Measurements from ENCODE around the gene PDE4C. TPM values are rescaled to one million over a fixed set of nuclear protein-coding genes. Genes with fewer than 3 reads are reported as not detected.

Gene PDE4C
- total RNA-seq, 1 donor from 2014 or later = not detected

DNA sequence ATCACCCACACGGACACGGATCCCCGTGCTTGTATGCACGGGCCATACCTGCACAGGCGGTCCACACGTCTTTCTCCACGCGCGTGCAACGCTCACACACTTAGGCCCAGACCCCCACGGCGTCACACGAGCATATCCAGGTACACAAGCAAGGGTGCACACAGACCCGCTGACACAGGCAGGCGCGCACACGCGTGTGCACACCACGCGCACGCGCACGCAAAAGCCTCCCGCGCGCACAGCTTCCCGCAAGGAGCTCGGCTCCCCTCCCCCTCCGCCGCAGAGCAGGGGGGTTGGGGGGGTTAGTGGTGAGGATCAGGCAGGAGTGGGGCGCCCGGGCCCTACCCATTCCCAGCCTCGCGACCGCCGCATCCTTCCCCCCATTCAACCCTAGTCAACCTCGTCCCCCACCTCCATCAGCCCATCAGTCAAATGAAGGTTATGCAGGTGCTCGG is 22.8 kb downstream of the PDE4C start:
- intact Hi-C loops (cut with micrococcal nuclease) = no loop called here

- intact Hi-C loops (cut with micrococcal nuclease) = no loop called here
Measured at GRCh38 chr19:18202778-18203407, 23.3 kb downstream of the PDE4C start.

- intact Hi-C loops (cut with micrococcal nuclease) = no loop called here
Measured at GRCh38 chr19:18202397-18202777, 23.9 kb downstream of the PDE4C start.

DNA sequence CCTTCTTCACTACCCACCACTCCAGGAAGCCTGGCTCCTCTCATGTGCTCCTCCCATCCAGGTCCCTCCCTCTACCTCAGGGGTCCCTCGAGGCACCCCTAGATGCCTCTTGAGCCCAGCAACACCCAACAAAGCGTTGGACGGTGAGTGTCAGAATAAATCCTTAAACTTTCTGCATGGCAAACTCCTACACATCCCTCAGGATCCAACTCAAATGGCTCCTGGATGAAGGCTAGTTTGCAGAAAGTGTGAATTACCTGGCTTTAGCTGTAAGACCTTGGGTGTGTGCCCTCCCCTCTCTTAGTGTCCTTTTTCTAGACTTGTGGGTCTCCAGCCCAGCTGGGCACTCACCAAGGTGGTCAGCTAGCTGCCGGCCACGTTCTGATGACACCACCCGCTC is 27.9 kb downstream of the PDE4C start:
- intact Hi-C loops (cut with micrococcal nuclease) = no loop called here

DNA sequence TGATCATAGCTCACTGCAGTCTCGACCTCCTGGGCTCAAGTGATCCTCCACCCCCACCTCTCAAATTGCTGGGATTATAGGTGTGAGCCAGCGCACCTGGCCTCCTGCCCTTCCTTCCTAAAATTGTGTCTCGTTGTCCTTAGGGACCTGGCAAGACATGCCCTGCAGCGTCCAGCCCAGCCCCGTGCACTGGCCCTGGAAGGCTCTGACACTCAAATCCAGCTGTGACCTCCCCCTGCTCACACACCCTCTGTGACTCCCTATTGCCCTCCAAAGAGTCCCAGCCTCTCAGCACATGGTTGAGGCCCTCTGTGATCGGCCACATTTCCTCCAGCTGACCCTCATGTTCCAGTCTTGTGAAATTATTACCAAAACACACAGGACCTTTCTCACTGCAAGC is 28.3 kb downstream of the PDE4C start:
- intact Hi-C loops (cut with micrococcal nuclease) = no loop called here

- intact Hi-C loops (cut with micrococcal nuclease) = no loop called here
Measured at GRCh38 chr19:18197306-18197705, 28.9 kb downstream of the PDE4C start.

- intact Hi-C loops (cut with micrococcal nuclease) = no loop called here
Measured at GRCh38 chr19:18196511-18196845, 29.8 kb downstream of the PDE4C start.

- intact Hi-C loops (cut with micrococcal nuclease) = loop anchor here (5.0 kb wide), 2 partner anchors 193 to 247 kb away; partner anchors contain the start of gene GDF15
Measured at GRCh38 chr19:18194554-18195238, 31.5 kb downstream of the PDE4C start.

DNA sequence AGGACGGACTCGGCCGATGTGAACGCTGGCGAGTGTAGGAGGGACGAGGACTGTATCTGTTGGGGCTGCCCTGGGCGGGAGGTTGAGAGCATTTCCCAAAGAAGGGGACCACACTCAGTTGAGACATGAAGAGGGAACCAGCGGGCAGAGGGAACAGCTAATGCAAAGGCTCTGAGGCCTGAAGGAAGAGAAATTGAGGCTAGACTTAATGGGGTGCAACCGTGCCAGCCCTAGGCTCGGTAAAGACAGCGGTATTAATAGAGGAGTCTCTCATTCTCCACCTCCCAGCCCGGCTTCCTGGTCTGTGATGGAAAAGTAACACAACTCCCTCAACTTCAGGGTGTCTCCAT is 32.1 kb downstream of the PDE4C start:
- intact Hi-C loops (cut with micrococcal nuclease) = loop anchor here (5.0 kb wide), 2 partner anchors 193 to 247 kb away; partner anchors contain the start of gene GDF15

GRCh38 chr19:18193388-18194180 is 32.7 kb downstream of the PDE4C start:
- intact Hi-C loops (cut with micrococcal nuclease) = loop anchor here (1.0 to 5.0 kb wide), 7 partner anchors 11 to 329 kb away; partner anchors contain the start of genes ELL, GDF15 and RAB3A

GRCh38 chr19:18192673-18193387 is 33.4 kb downstream of the PDE4C start, which contains the start of gene MPV17L2:
MPV17L2 (plus strand) TSS chr19:18193218; CDS start chr19:18193282, 64 bp downstream.
- intact Hi-C loops (cut with micrococcal nuclease) = loop anchor here (1.0 to 5.0 kb wide), 11 partner anchors 11 to 329 kb away; partner anchors contain the start of genes ELL, GDF15, LSM4 and RAB3A

DNA sequence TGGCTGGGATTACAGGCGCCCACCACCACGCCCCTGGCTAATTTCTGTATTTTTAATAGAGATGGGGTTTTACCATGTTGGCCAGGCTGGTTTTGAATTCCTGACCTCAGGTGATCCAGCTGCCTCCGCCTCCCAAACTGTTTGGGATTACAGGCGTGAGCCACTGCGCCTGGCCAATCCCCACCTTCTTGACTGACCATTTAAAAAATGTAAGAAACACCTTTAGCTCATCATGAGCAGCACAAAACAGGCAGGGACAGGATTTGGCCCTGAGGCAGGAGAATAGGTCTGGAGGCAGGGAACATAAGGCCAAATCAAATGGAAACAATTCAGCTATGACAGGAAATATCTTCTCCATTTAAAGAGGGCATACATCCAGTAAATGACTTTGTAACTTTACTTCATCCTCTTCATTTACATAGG is 34.6 kb downstream of the PDE4C start:
- intact Hi-C loops (cut with micrococcal nuclease) = loop anchor here (1.0 to 5.0 kb wide), 7 partner anchors 17 to 244 kb away; partner anchors contain the start of genes GDF15 and LSM4

DNA sequence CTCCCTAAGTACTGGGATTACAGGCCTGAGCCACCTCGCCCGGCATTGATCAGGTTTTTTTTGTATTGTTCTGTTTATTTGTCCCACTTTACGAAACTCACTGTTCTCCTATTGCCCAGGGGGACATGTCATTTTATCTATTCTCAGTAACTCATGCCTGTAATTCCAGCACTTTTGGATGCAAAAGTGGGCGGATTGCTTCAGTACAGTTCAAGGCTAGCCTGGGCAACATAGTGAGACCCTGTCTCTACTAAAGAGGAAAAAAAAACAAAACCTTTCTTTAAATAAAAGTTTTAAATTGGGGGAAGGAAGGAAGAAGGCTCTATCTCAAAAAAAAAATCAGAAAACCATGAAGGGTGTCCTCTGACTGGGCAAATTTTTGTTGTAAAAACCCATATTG is 36.0 kb downstream of the PDE4C start:
- intact Hi-C loops (cut with micrococcal nuclease) = loop anchor here (5.0 kb wide), 2 partner anchors 197 to 243 kb away; partner anchors contain the start of gene GDF15

GRCh38 chr19:18185538-18185937 is 40.7 kb downstream of the PDE4C start:
- intact Hi-C loops (cut with micrococcal nuclease) = no loop called here

- intact Hi-C loops (cut with micrococcal nuclease) = no loop called here
Measured at GRCh38 chr19:18183529-18183928, 42.7 kb downstream of the PDE4C start.

- intact Hi-C loops (cut with micrococcal nuclease) = no loop called here
Measured at GRCh38 chr19:18179957-18180356, 46.3 kb downstream of the PDE4C start.

DNA sequence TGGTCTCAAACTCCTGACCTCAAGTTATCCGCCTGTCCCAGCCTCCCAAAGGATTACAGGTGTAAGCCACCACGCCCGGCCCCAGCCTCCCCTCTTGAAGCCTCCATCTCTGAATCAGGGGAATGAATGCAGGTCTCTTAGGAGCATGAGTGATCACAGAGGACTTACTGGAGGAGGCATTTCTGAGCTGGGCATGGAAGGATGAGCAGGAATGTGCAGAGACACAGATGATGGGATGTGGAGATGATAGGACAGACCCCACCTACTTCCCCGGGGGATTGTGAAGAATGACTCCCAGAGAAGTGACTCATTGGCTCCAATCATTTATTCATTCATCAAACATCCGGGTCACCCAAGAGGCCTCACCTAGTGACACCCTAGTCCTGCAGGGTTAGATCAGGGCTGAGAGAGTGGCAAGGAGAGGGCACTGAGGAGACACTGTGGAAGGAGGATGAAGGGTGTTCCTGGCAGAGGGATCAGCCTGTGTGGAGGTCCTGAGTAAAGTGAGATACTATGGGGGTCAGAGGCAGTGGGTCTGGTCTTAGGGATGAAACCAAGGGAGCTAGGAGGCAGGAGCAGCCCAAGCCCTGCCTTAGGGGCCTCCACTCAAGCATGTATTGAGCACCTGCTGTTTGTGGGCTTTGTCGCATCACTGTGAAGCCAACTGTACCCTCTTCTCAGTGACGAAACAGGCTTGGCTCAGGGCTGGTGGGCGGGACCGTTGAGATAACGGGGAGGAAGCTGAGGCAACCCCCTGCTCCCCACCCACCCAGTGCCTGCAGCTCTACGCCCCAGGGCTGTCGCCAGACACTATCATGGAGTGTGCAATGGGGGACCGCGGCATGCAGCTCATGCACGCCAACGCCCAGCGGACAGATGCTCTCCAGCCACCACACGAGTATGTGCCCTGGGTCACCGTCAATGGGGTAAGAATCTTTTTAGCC is 49.6 kb downstream of the PDE4C start:
- intact Hi-C loops (cut with micrococcal nuclease) = no loop called here

DNA sequence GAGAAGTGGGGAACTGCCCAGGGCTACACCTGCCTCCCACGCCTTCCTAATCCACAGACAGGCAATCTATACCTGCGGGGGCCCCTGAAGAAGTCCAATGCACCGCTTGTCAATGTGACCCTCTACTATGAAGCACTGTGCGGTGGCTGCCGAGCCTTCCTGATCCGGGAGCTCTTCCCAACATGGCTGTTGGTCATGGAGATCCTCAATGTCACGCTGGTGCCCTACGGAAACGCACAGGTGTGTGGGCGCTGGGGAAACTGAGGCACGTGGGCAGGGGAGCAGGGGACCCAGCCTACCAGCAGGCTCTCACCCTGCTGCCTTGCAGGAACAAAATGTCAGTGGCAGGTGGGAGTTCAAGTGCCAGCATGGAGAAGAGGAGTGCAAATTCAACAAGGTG is 51.3 kb downstream of the PDE4C start:
- intact Hi-C loops (cut with micrococcal nuclease) = loop anchor here (1.0 to 5.0 kb wide), 4 partner anchors 17 to 1173 kb away; partner anchors contain the start of gene CCDC124

Measured in T-helper 1 cell treated with Interleukin-12 subunit alpha and Interleukin-12 subunit beta and Interleukin-4 antibody, amounts not matched to agents 30 ng/mL and 1 ng/mL, for 36 hours (primary cell).